ENCODE data around the gene ATP10D.

DNA sequence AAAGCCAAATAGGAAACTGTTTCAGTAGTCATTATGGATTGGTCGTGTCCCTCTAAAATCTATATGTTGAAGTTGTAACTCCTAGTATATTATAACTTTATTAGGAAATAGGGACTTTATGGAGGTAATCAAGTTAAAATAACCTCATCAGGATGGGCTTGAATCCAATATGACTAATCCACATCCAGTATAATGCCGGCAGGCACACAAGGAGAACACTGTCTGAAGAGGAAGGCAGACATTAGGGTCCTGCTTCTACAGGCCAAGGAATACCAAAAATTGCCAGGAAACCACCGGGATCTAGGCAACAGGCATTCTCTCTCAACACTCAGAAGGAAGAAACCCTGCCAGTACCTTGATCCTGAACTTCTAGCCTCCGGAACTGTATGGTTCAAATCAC lies 130.3 kb downstream of the ATP10D start:
- TF ChIP-seq, protein P1, sequence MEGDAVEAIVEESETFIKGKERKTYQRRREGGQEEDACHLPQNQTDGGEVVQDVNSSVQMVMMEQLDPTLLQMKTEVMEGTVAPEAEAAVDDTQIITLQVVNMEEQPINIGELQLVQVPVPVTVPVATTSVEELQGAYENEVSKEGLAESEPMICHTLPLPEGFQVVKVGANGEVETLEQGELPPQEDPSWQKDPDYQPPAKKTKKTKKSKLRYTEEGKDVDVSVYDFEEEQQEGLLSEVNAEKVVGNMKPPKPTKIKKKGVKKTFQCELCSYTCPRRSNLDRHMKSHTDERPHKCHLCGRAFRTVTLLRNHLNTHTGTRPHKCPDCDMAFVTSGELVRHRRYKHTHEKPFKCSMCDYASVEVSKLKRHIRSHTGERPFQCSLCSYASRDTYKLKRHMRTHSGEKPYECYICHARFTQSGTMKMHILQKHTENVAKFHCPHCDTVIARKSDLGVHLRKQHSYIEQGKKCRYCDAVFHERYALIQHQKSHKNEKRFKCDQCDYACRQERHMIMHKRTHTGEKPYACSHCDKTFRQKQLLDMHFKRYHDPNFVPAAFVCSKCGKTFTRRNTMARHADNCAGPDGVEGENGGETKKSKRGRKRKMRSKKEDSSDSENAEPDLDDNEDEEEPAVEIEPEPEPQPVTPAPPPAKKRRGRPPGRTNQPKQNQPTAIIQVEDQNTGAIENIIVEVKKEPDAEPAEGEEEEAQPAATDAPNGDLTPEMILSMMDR (IDR thresholded peaks at IDR 0.05), result no peak
- no peak for TF ChIP-seq POLR2A (IDR thresholded peaks at IDR 0.05)
